Peyer's patch (tissue), 4 donors: ENCODE data around the gene A1CF. TPM values are rescaled to one million over a fixed set of nuclear protein-coding genes. Genes with fewer than 3 reads are reported as not detected.
"Not testable (repeated sequence)": the region's sequence is repeated elsewhere in the genome, so short reads cannot be mapped to it uniquely, and the experiment has no call there.

Source experiments
- DNase-seq, 3 donors: peaks; one replicate each; pipeline ENCODE4 v3.0.0-alpha.2; 2017 to 2019
- H3K27ac ChIP-seq, 4 donors: fragments of 200-600 bp; sonication (generic); one replicate each; pipeline ENCODE4 v1.5.1; 2016 to 2019
- H3K27me3 ChIP-seq, 2 donors: fragments of 200-600 bp; sonication (generic); one replicate each; pipeline ENCODE4 v1.5.1; 2019
- H3K36me3 ChIP-seq, 3 donors: fragments of 200-600 bp; sonication (generic); one replicate each; pipeline ENCODE4 v1.5.1; 2016 to 2019
- H3K4me1 ChIP-seq, 4 donors: fragments of 200-600 bp; sonication (generic); one replicate each; pipeline ENCODE4 v1.5.1; 2016 to 2019
- H3K4me3 ChIP-seq, 4 donors: fragments of 200-600 bp; sonication (generic); 1 replicate in 3 of 4; 2 replicates in 1 of 4; pipeline ENCODE4 v1.5.1; 2016 to 2019; ENCODE audit warnings: mild to moderate bottlenecking in 1 of 4
- H3K9me3 ChIP-seq, 4 donors: fragments of 200-600 bp; sonication (generic); one replicate each; pipeline ENCODE4 v1.5.1; 2016 to 2019; ENCODE audit warnings: mild to moderate bottlenecking in 1 of 4
- CTCF ChIP-seq, 6 experiments: fragments of 450-650 bp in 4 of 6; fragments of 200-600 bp in 2 of 6; sonication (generic) in 1 of 6; IDR thresholded peaks; one replicate each; pipeline ENCODE4 v1.5.1; 2017 to 2019; ENCODE audit warnings: antibody characterized with exemption in 6 of 6, mild to moderate bottlenecking in 3 of 6, moderate library complexity in 1 of 6
- POLR2A ChIP-seq, 2 donors: fragments of 450-650 bp; IDR thresholded peaks; one replicate each; pipeline ENCODE4 v1.5.1; 2017; ENCODE audit warnings: antibody characterized with exemption in 2 of 2, mild to moderate bottlenecking in 2 of 2, moderate library complexity in 2 of 2
- total RNA-seq, 4 donors: library from RNA; depleted of rRNA; stranded (reverse); fragments of >200 nt; gene quantifications; one replicate each; pipeline ENCODE4 v1.1.0, GENCODE V29; 2016

A1CF gene
- total RNA-seq, 4 donors from 2014 or later: 22.3 to 133 (median 113) TPM

- no peak overlapping the region for H3K27ac ChIP-seq
- DNase-seq: no peak
- no peaks in the 10 kb centered on the region for H3K27me3 ChIP-seq
- TF ChIP-seq POLR2A (IDR thresholded peaks at IDR 0.05): no peak
- TF ChIP-seq CTCF (IDR thresholded peaks at IDR 0.05): no peak
- no peak overlapping the region for H3K4me3 ChIP-seq
- H3K4me1 ChIP-seq: no peaks in the 10 kb centered on the region
- H3K36me3 ChIP-seq: no peaks in the 10 kb centered on the region
- H3K9me3 ChIP-seq: peaks cover 0 to 9% (median 2%) of the 10 kb centered on the region in 4 donors
Observed at GRCh38 chr10:50919010-50919409, 33.6 kb upstream of the A1CF start.

GRCh38 chr10:50918529-50918928 is 33.1 kb upstream of the A1CF start:
- TF ChIP-seq CTCF (IDR thresholded peaks at IDR 0.05) (no peak), POLR2A (IDR thresholded peaks at IDR 0.05) (no peak)
- H3K36me3 ChIP-seq: no peaks in the 10 kb centered on the region
- no peaks in the 10 kb centered on the region for H3K4me1 ChIP-seq
- peaks cover 0 to 7% (median under 1%) of the 10 kb centered on the region in 4 donors for H3K9me3 ChIP-seq
- H3K27me3 ChIP-seq: no peaks in the 10 kb centered on the region
- H3K27ac ChIP-seq: no peak overlapping the region
- H3K4me3 ChIP-seq: no peak overlapping the region
- no peak for DNase-seq

GRCh38 chr10:50917486-50917885 is 32.1 kb upstream of the A1CF start:
- DNase-seq: no peak
- Histone ChIP-seq H3K9me3 (no peaks in the 10 kb centered on the region), H3K27me3 (no peaks in the 10 kb centered on the region), H3K27ac (no peak overlapping the region), H3K4me1 (no peaks in the 10 kb centered on the region), H3K36me3 (no peaks in the 10 kb centered on the region), H3K4me3 (no peak overlapping the region)
- TF ChIP-seq CTCF (IDR thresholded peaks at IDR 0.05) (no peak), POLR2A (IDR thresholded peaks at IDR 0.05) (no peak)

- H3K36me3 ChIP-seq: no peaks in the 10 kb centered on the region
- no peaks in the 10 kb centered on the region for H3K9me3 ChIP-seq
- H3K27me3 ChIP-seq: no peaks in the 10 kb centered on the region
- TF ChIP-seq POLR2A (IDR thresholded peaks at IDR 0.05) (no peak), CTCF (IDR thresholded peaks at IDR 0.05) (no peak)
- DNase-seq: no peak
- H3K4me3 ChIP-seq: no peak overlapping the region
- H3K4me1 ChIP-seq: no peaks in the 10 kb centered on the region
- H3K27ac ChIP-seq: no peak overlapping the region
Observed at GRCh38 chr10:50909334-50910014, 24.0 kb upstream of the A1CF start.

GRCh38 chr10:50908366-50908765 is 22.9 kb upstream of the A1CF start:
- H3K4me3 ChIP-seq: no peak overlapping the region
- DNase-seq: no peak
- no peaks in the 10 kb centered on the region for H3K9me3 ChIP-seq
- H3K36me3 ChIP-seq: no peaks in the 10 kb centered on the region
- TF ChIP-seq CTCF (IDR thresholded peaks at IDR 0.05) (no peak), POLR2A (IDR thresholded peaks at IDR 0.05) (no peak)
- no peak overlapping the region for H3K27ac ChIP-seq
- H3K27me3 ChIP-seq: no peaks in the 10 kb centered on the region
- H3K4me1 ChIP-seq: no peaks in the 10 kb centered on the region

- not testable (repeated sequence) for H3K27me3 ChIP-seq, H3K9me3 ChIP-seq, H3K27ac ChIP-seq, H3K36me3 ChIP-seq, DNase-seq, H3K4me3 ChIP-seq, H3K4me1 ChIP-seq
Observed at GRCh38 chr10:50905797-50906196, 20.4 kb upstream of the A1CF start.
